GM19239 (cell line): ENCODE results near the gene OBP2A.

Experiments used
- DNase-seq: peaks from one replicate; pipeline ENCODE4 v3.0.0; 2011; ENCODE audit warnings: low spot score; ENCODE audit not compliant: insufficient read length
- FAIRE-seq: peaks from 2 replicates; lab custom pipeline; 2011; peaks lifted over from hg19 to GRCh38; lab: Jason Lieb, UNC

Gene OBP2A

GRCh38 chr9:135572233-135572632 lies 26.3 kb downstream of the OBP2A start:
- FAIRE-seq (no peak), DNase-seq (no peak)

GRCh38 chr9:135573124-135573523 lies 27.2 kb downstream of the OBP2A start:
- no peak for FAIRE-seq
- DNase-seq = no peak

- no peak for DNase-seq
- no peak for FAIRE-seq
Measured at GRCh38 chr9:135574331-135574730, 28.4 kb downstream of the OBP2A start.

- FAIRE-seq = no peak
Measured at GRCh38 chr9:135574943-135575342, 29.0 kb downstream of the OBP2A start.

GRCh38 chr9:135575995-135576631 lies 30.2 kb downstream of the OBP2A start:
- no peak for FAIRE-seq

More at GRCh38 chr9:135574943-135575342, 29.0 kb downstream of the OBP2A start:
- no peak for DNase-seq

GRCh38 chr9:135577256-135577655 lies 31.3 kb downstream of the OBP2A start:
- DNase-seq (no peak), FAIRE-seq (no peak)

More at GRCh38 chr9:135575995-135576631, 30.2 kb downstream of the OBP2A start:
- no peak for DNase-seq

GRCh38 chr9:135579356-135579755 lies 33.4 kb downstream of the OBP2A start:
- FAIRE-seq (no peak), DNase-seq (no peak)

- no peak for DNase-seq
- FAIRE-seq = no peak
Measured at GRCh38 chr9:135579889-135580660, 34.1 kb downstream of the OBP2A start.

GRCh38 chr9:135580664-135581380 lies 34.9 kb downstream of the OBP2A start:
- FAIRE-seq = no peak
- DNase-seq = no peak

GRCh38 chr9:135581636-135582426 lies 35.9 kb downstream of the OBP2A start:
- DNase-seq (no peak), FAIRE-seq (no peak)

- DNase-seq (no peak), FAIRE-seq (no peak)
Measured at GRCh38 chr9:135582541-135582940, 36.6 kb downstream of the OBP2A start.

GRCh38 chr9:135582966-135583687 lies 37.2 kb downstream of the OBP2A start:
- no peak for FAIRE-seq
- no peak for DNase-seq

GRCh38 chr9:135583688-135584011 lies 37.7 kb downstream of the OBP2A start:
- no peak for FAIRE-seq
- DNase-seq = no peak

GRCh38 chr9:135584371-135584770 lies 38.4 kb downstream of the OBP2A start:
- FAIRE-seq (no peak), DNase-seq (no peak)

GRCh38 chr9:135584934-135585333 lies 39.0 kb downstream of the OBP2A start:
- DNase-seq = no peak
- no peak for FAIRE-seq

- FAIRE-seq (no peak), DNase-seq (no peak)
Measured at GRCh38 chr9:135586601-135587109, 40.7 kb downstream of the OBP2A start.

GRCh38 chr9:135587658-135588057 lies 41.7 kb downstream of the OBP2A start:
- FAIRE-seq (no peak), DNase-seq (no peak)

- DNase-seq = no peak
- FAIRE-seq = no peak
Measured at GRCh38 chr9:135588371-135588770, 42.4 kb downstream of the OBP2A start.

GRCh38 chr9:135588886-135589595 lies 43.1 kb downstream of the OBP2A start:
- FAIRE-seq = no peak
- DNase-seq = no peak
